G401.6 (cell line): Measurements from ENCODE around the gene PLEK2.
"Not testable (repeated sequence)": the region's sequence is repeated elsewhere in the genome, so short reads cannot be mapped to it uniquely, and the experiment has no call there.

Source experiments
- FAIRE-seq: peaks from 2 replicates; lab custom pipeline; 2012; peaks lifted over from hg19 to GRCh38; lab: Jason Lieb, UNC

PLEK2 gene

DNA sequence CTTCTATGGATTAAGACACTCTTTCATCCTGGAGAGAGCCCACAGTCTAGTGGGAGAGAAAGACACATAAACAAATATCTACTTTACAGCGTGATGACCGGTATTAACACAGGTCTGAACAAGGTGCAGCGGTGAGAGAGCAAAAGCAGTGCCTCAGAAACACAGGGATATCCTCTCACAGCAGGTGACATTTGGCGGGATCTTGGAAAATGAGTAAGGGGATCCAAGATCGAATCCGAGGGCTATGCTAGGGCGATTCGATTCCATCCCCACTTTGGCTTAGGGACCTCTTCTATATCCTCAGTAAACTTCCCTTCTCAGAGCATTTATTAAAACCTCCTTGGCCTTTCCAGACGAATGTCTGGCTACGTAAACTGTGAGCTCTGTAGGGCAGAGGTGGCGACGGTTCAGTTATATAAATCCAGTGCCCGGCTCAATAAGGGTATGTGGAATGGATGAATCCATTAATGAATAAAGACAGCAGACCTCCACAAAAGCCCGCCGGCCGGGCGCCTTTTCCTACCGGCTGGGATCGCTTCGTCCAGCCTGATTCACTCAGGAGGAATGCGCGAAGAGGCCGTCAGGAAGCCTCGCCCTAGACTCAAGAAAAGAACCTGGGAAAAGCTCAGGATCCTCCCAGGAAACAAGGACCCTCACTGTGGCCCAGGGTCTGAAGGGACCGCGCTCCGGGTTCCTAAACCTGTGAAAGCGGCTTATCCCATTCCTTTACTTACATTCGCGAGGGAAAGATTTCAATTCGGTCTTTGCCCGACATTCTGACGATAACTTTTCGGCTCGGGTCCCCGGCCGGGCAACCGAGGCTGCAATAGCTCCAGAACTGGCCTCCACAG, 52.8 kb downstream of the PLEK2 start:
- FAIRE-seq = no peak

- FAIRE-seq = no peak
Observed at GRCh38 chr14:67357969-67358354, 54.0 kb downstream of the PLEK2 start.

- no peak for FAIRE-seq
Observed at GRCh38 chr14:67357186-67357968, 54.6 kb downstream of the PLEK2 start.

GRCh38 chr14:67352055-67352454, 59.9 kb downstream of the PLEK2 start:
- no peak for FAIRE-seq

GRCh38 chr14:67345583-67345982, 66.4 kb downstream of the PLEK2 start:
- no peak for FAIRE-seq

- no peak for FAIRE-seq
Observed at GRCh38 chr14:67343601-67344230, 68.2 kb downstream of the PLEK2 start.

DNA sequence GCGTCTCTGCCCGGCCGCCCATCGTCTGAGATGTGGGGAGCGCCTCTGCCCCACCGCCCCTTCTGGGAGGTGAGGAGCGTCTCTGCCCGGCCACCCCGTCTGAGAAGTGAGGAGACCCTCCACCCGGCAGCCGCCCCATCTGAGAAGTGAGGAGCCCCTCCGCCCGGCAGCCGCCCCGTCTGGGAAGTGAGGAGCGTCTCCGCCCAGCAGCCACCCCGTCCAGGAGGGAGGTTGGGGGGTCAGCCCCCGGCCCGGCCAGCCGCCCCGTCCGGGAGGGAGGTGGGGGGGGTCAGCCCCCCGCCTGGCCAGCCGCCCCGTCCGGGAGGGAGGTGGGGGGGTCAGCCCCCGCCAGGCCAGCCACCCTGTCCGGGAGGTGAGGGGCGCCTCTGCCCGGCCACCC, 70.7 kb downstream of the PLEK2 start:
- FAIRE-seq = not testable (repeated sequence)
